Endothelial cell of umbilical vein (primary cell): Measurements from ENCODE around the gene DLL1. TPM values are rescaled to one million over a fixed set of nuclear protein-coding genes. Genes with fewer than 3 reads are reported as not detected.

Experiments
- BruUV-seq: library from RNA; stranded (reverse); fragments of 400-500 nt; replicated peaks from 2 replicates; lab custom pipeline; 2021; lab: Mats Ljungman, UMichigan
- CTCF ChIA-PET: fragments of 300-600, 350-600 bp; sonication (Branson Sonifier 250); formaldehyde crosslinking; loops from one replicate; lab custom pipeline; 2021; ENCODE audit warnings: antibody characterized with exemption, inconsistent platforms; lab: Charles Lee
- POLR2A ChIA-PET: fragments of 300-600, 350-600 bp; sonication (Branson Sonifier 250); formaldehyde crosslinking; loops from one replicate; lab custom pipeline; 2021; ENCODE audit warnings: antibody characterized with exemption, inconsistent platforms; lab: Charles Lee
- DNase-seq: peaks from one replicate; pipeline ENCODE4 v3.0.0-alpha.2; 2011; ENCODE audit warnings: low read depth, low spot score
- FAIRE-seq: peaks from 2 replicates; lab custom pipeline; 2011; peaks lifted over from hg19 to GRCh38; lab: Jason Lieb, UNC
- H2AFZ ChIP-seq: 2 replicates; pipeline ENCODE4 v1.6.0; 2012; ENCODE audit warnings: low read depth, low read length, control low read depth, inconsistent platforms
- H3K27ac ChIP-seq: 2 replicates; pipeline ENCODE4 v1.5.1; 2011; ENCODE audit warnings: low read depth, mild to moderate bottlenecking, control low read depth, low read length, moderate library complexity; ENCODE audit not compliant: insufficient read depth
- H3K27me3 ChIP-seq, 2 experiments: 2 replicates each; pipeline versions ENCODE4 v1.6.0 to v1.6.1; 2011; ENCODE audit warnings: low read length in 2 of 2, mixed read lengths in 1 of 2; ENCODE audit not compliant: control insufficient read depth in 2 of 2, insufficient read depth in 2 of 2
- H3K36me3 ChIP-seq, 2 experiments: 2 replicates in 1 of 2; 3 replicates in 1 of 2; pipeline ENCODE4 v1.5.1; 2011; ENCODE audit warnings: low read length in 2 of 2, mild to moderate bottlenecking in 1 of 2, moderate library complexity in 1 of 2; ENCODE audit not compliant: control insufficient read depth in 2 of 2, insufficient read depth in 2 of 2; ENCODE audit errors: extremely low read depth in 1 of 2
- H3K4me1 ChIP-seq: 3 replicates; pipeline ENCODE4 v1.5.1; 2011; ENCODE audit warnings: mild to moderate bottlenecking, low read length; ENCODE audit not compliant: control insufficient read depth, insufficient read depth; ENCODE audit errors: extremely low read depth
- H3K4me2 ChIP-seq: 2 replicates; pipeline ENCODE4 v1.6.1; 2011; ENCODE audit warnings: low read length, control low read depth, mixed read lengths; ENCODE audit not compliant: insufficient read depth
- H3K4me3 ChIP-seq, 3 experiments: fragments of 200-600 bp in 1 of 3; sonication (generic), shearing (Covaris generic) in 1 of 3; replicated peaks in 1 of 3; 2 replicates each; pipeline ENCODE4 v1.5.1; 2011 to 2016; ENCODE audit warnings: control low read depth in 3 of 3, low read length in 3 of 3, mild to moderate bottlenecking in 2 of 3, inconsistent platforms in 1 of 3, low read depth in 1 of 3, moderate library complexity in 1 of 3; ENCODE audit not compliant: insufficient read depth in 1 of 3
- H3K79me2 ChIP-seq: 2 replicates; pipeline ENCODE4 v1.6.0; 2012; ENCODE audit warnings: low read length, inconsistent platforms; ENCODE audit not compliant: control insufficient read depth, insufficient read depth
- H3K9ac ChIP-seq: replicated peaks from 2 replicates; pipeline ENCODE3; 2011; ENCODE audit warnings: low read length, control low read depth; ENCODE audit not compliant: insufficient read depth; ENCODE audit errors: extremely low read depth
- H3K9me1 ChIP-seq: replicated peaks from 3 replicates; pipeline ENCODE4 v1.6.0; 2011; ENCODE audit warnings: mild to moderate bottlenecking, low read length; ENCODE audit not compliant: control insufficient read depth, insufficient read depth; ENCODE audit errors: extremely low read depth
- H3K9me3 ChIP-seq: replicated peaks from 2 replicates; pipeline ENCODE4 v1.5.1; 2012; ENCODE audit warnings: low read length, inconsistent platforms; ENCODE audit not compliant: control insufficient read depth, insufficient read depth
- H4K20me1 ChIP-seq: replicated peaks from 2 replicates; pipeline ENCODE3; 2011; ENCODE audit warnings: mild to moderate bottlenecking, low read length; ENCODE audit not compliant: control insufficient read depth, insufficient read depth; ENCODE audit errors: extremely low read depth
- EZH2 ChIP-seq: IDR thresholded peaks from 2 replicates; pipeline ENCODE4 v1.6.1; 2012; ENCODE audit warnings: borderline replicate concordance, low read depth, mild to moderate bottlenecking, moderate library complexity, low read length, inconsistent platforms; ENCODE audit not compliant: severe bottlenecking
- FOS ChIP-seq: IDR thresholded peaks from 2 replicates; pipeline ENCODE4 v1.6.1; 2011; ENCODE audit warnings: mild to moderate bottlenecking, low read length, moderate library complexity, borderline replicate concordance; ENCODE audit not compliant: insufficient read depth
- GATA2 ChIP-seq: IDR thresholded peaks from 2 replicates; pipeline ENCODE4 v1.7.0; 2011; ENCODE audit warnings: low read depth, mild to moderate bottlenecking, moderate library complexity, mixed read lengths, low read length; ENCODE audit not compliant: insufficient read length, insufficient read depth
- JUN ChIP-seq: IDR thresholded peaks from 2 replicates; pipeline ENCODE4 v1.6.1; 2011; ENCODE audit warnings: borderline replicate concordance, low read depth; ENCODE audit not compliant: insufficient read length, insufficient read depth
- MYC ChIP-seq: IDR thresholded peaks from one replicate; pipeline ENCODE4 v1.6.1; 2011; ENCODE audit warnings: mild to moderate bottlenecking, low read depth, low read length
- POLR2A ChIP-seq: IDR thresholded peaks from 2 replicates; pipeline ENCODE4 v1.6.1; 2012; ENCODE audit warnings: low read depth, mild to moderate bottlenecking, control low read depth, low read length
- POLR2AphosphoS5 ChIP-seq: IDR thresholded peaks from 2 replicates; pipeline ENCODE4 v1.6.1; 2012; ENCODE audit warnings: low read depth, mild to moderate bottlenecking, control low read depth, low read length, moderate library complexity; ENCODE audit not compliant: insufficient read depth
- dilution Hi-C: fragments of 300-500 bp; cut with MboI; formaldehyde crosslinking; loops from one replicate; pipeline ENCODE4 v1.15.0; 2019; ENCODE audit warnings: low sequenced_read_pairs; ENCODE audit not compliant: extremely low pct_ligation_motif_present
- intact Hi-C: fragments of 100-400 bp; cut with micrococcal nuclease; formaldehyde crosslinking; loops from one replicate; pipeline ENCODE4 v1.10.0; 2022
- polyA plus RNA-seq, 4 experiments: library from polyadenylated mRNA; depleted of rRNA in 3 of 4; stranded (reverse) in 3 of 4; unstranded in 1 of 4; fragments of >200 nt; gene quantifications; 2 replicates each; pipeline versions ENCODE4 v1.2.1 to v1.2.3, GENCODE V29; 2011 to 2012; ENCODE audit warnings: missing spikeins in 1 of 4
- total RNA-seq: library from RNA; stranded (reverse); gene quantifications from 2 replicates; pipeline ENCODE4 v1.2.3, GENCODE V29; 2021
- TF ChIP-seq, protein P1 (sequence below): IDR thresholded peaks from 2 replicates; pipeline ENCODE4 v1.6.1; 2011; ENCODE audit not compliant: insufficient read depth, insufficient read length
- TF ChIP-seq, protein P2 (sequence below), 2 donors: IDR thresholded peaks; 1 replicate in 1 of 2; 2 replicates in 1 of 2; pipeline ENCODE4 v1.5.1; 2011; ENCODE audit warnings: low read length in 2 of 2, mild to moderate bottlenecking in 2 of 2, moderate library complexity in 2 of 2, control low read depth in 1 of 2, inconsistent platforms in 1 of 2, low read depth in 1 of 2; ENCODE audit not compliant: insufficient read depth in 1 of 2; ENCODE audit errors: extremely low read depth in 1 of 2

The DLL1 gene
- total and polyA plus RNA-seq, 2 donors (not counting 3 experiments of a cell fraction or from before 2014, with no cell fraction given): 1.4 to 2.3 TPM

DNA sequence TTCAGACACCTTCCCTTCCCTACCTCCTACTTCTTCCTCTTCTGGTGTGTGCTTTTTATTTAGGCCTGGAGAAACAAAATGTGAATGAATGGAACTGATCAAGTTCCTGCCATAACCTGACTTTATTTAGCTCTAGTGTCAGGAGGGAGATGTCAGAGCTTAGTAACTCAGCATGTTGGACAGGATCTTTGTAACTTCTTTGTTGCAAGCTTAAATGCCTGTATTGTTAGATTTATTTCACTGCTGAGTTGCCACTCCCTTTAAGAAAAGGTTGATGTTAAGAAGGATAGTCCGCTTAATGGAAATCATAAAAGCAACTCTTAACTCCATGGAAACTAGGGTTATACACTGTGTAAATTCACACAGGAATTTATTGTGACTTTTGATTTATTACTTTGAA, 17.9 kb upstream of the DLL1 start:
- peaks cover 63% of the 10 kb centered on the region for H3K79me2 ChIP-seq
- H3K9me3 ChIP-seq: no peaks in the 10 kb centered on the region
- no peak overlapping the region for H3K4me3 ChIP-seq
- TF ChIP-seq, protein P1, sequence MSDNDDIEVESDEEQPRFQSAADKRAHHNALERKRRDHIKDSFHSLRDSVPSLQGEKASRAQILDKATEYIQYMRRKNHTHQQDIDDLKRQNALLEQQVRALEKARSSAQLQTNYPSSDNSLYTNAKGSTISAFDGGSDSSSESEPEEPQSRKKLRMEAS: no peak
- TF ChIP-seq MYC (no peak), EZH2 (no peak)
- no peak for DNase-seq
- no peak overlapping the region for H3K4me2 ChIP-seq
- BruUV-seq: no TSS peak
- H3K27me3 ChIP-seq: no peaks in the 10 kb centered on the region
- CTCF ChIA-PET: interaction anchor here (2.2 kb wide), 1 partner anchor 208 kb away, joined by 5 read pairs; no protein-coding TSS in a partner anchor
- dilution Hi-C loops (no loop called here), intact Hi-C loops (loop anchor here (5.0 kb wide), 4 partner anchors 209 to 606 kb away; partner anchors contain the start of genes C6orf120 and WDR27)
- H3K9ac ChIP-seq: no peak overlapping the region
- no peaks in the 10 kb centered on the region for H4K20me1 ChIP-seq
- POLR2A ChIA-PET: no interaction called here
- FAIRE-seq: no peak
- H2AFZ ChIP-seq: no peak overlapping the region
- H3K27ac ChIP-seq: no peak overlapping the region
- H3K4me1 ChIP-seq: peaks cover 11% of the 10 kb centered on the region
- H3K9me1 ChIP-seq: no peaks in the 10 kb centered on the region
- no peaks in the 10 kb centered on the region for H3K36me3 ChIP-seq

DNA sequence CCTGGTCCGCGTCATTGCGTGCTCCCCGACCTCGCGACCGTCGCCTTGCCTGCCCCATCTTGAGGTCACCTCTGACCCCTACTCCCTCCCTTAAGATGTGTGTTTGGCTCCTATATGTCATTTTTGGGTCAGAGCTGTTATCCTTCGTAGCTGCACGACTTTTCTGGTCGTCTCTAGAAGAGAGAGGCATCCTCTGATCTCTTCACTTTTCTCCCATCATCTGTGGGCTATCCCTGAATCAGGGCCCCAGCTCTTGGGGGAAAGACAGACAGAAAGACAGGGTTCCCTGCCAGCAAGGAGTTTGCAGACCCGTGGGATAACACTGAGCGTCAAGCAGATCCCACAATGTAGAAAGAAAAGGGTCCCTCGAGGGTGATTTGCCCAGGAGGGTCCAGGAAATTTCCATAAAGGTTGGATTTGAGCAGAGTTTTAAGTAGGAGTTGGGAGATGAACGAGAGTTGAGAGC, 16.2 kb upstream of the DLL1 start:
- H3K27ac ChIP-seq: peak overlapping the region; percentile 73
- DNase-seq (peak; percentile 24), FAIRE-seq (no peak)
- intact Hi-C loops (loop anchor here (2.0 to 5.0 kb wide), 6 partner anchors 14 to 605 kb away; partner anchors contain the start of genes C6orf120 and WDR27), dilution Hi-C loops (no loop called here)
- TSS peak; percentile 60 for BruUV-seq
- H3K36me3 ChIP-seq: no peaks in the 10 kb centered on the region
- H3K9me3 ChIP-seq: no peaks in the 10 kb centered on the region
- no peaks in the 10 kb centered on the region for H3K27me3 ChIP-seq
- ChIA-PET POLR2A (no interaction called here), CTCF (interaction anchor here (0.7 to 2.2 kb wide), 3 partner anchors 17 to 517 kb away, joined by 3 to 5 read pairs (median 3); partner anchors contain the start of gene DLL1)
- peak overlapping the region; percentile 92 for H3K9ac ChIP-seq
- TF ChIP-seq, protein P2, sequence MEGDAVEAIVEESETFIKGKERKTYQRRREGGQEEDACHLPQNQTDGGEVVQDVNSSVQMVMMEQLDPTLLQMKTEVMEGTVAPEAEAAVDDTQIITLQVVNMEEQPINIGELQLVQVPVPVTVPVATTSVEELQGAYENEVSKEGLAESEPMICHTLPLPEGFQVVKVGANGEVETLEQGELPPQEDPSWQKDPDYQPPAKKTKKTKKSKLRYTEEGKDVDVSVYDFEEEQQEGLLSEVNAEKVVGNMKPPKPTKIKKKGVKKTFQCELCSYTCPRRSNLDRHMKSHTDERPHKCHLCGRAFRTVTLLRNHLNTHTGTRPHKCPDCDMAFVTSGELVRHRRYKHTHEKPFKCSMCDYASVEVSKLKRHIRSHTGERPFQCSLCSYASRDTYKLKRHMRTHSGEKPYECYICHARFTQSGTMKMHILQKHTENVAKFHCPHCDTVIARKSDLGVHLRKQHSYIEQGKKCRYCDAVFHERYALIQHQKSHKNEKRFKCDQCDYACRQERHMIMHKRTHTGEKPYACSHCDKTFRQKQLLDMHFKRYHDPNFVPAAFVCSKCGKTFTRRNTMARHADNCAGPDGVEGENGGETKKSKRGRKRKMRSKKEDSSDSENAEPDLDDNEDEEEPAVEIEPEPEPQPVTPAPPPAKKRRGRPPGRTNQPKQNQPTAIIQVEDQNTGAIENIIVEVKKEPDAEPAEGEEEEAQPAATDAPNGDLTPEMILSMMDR (IDR thresholded peaks at IDR 0.05; ENCODE audit: extremely low read depth in 1 of 2, insufficient read depth in 1 of 2, low read depth in 1 of 2, low read length in 2 of 2): no peak
- TF ChIP-seq MYC (no peak), GATA2 (no peak), POLR2A (no peak), POLR2AphosphoS5 (no peak), FOS (no peak), EZH2 (no peak), JUN (no peak)
- TF ChIP-seq, protein P1: no peak
- peak overlapping the region; percentile 35 to 86 (median 78) for H3K4me3 ChIP-seq
- peaks cover 11% of the 10 kb centered on the region for H3K4me1 ChIP-seq
- no peaks in the 10 kb centered on the region for H4K20me1 ChIP-seq
- no peaks in the 10 kb centered on the region for H3K9me1 ChIP-seq
- H3K4me2 ChIP-seq: peak overlapping the region; percentile 79
- peak overlapping the region; percentile 62 for H2AFZ ChIP-seq
- H3K79me2 ChIP-seq: peaks cover 49% of the 10 kb centered on the region
